Skeletal muscle tissue (tissue), 4 donors: ENCODE data around the gene GDNF. TPM values are rescaled to one million over a fixed set of nuclear protein-coding genes. Genes with fewer than 3 reads are reported as not detected.
"Not testable (repeated sequence)": the region's sequence is repeated elsewhere in the genome, so short reads cannot be mapped to it uniquely, and the experiment has no call there.

Experiments
- H3K27ac ChIP-seq: one replicate; pipeline ENCODE4 v1.7.0; 2013; ENCODE audit warnings: mild to moderate bottlenecking, low read depth, low read length, inconsistent platforms
- H3K27me3 ChIP-seq, 3 donors: one replicate each; pipeline ENCODE4 v1.7.0; 2013; ENCODE audit warnings: low read length in 3 of 3; ENCODE audit not compliant: control insufficient read depth in 3 of 3, insufficient read depth in 3 of 3
- H3K36me3 ChIP-seq, 3 donors: one replicate each; pipeline ENCODE4 v1.7.0; 2013; ENCODE audit warnings: low read length in 3 of 3; ENCODE audit not compliant: control insufficient read depth in 3 of 3, insufficient read depth in 3 of 3
- H3K4me1 ChIP-seq, 3 donors: one replicate each; pipeline ENCODE4 v1.7.0; 2013; ENCODE audit warnings: low read length in 3 of 3, mild to moderate bottlenecking in 3 of 3; ENCODE audit not compliant: control insufficient read depth in 3 of 3, insufficient read depth in 3 of 3
- H3K4me3 ChIP-seq, 3 donors: one replicate each; pipeline ENCODE4 v1.7.0; 2013; ENCODE audit warnings: low read length in 3 of 3
- H3K9ac ChIP-seq, 3 donors: one replicate each; pipeline ENCODE4 v1.7.0; 2013; ENCODE audit warnings: low read length in 3 of 3, mild to moderate bottlenecking in 3 of 3, moderate library complexity in 2 of 3, low read depth in 1 of 3
- H3K9me3 ChIP-seq, 3 donors: one replicate each; pipeline ENCODE4 v1.7.0; 2013; ENCODE audit warnings: low read length in 3 of 3; ENCODE audit not compliant: control insufficient read depth in 3 of 3
- total RNA-seq: library from RNA; depleted of rRNA; stranded (reverse); fragments of >200 nt; gene quantifications from one replicate; pipeline ENCODE4 v1.2.3, GENCODE V29; 2014
- donor health status: Osteomylitis.

The GDNF gene
- total RNA-seq, 1 donor from 2014 or later, result 0.52 TPM

- H3K4me3 ChIP-seq, result no peak overlapping the region
- no peaks in the 10 kb centered on the region for H3K27me3 ChIP-seq
- H3K36me3 ChIP-seq, result no peaks in the 10 kb centered on the region
- H3K4me1 ChIP-seq, result no peaks in the 10 kb centered on the region
- no peak overlapping the region for H3K9ac ChIP-seq
- no peaks in the 10 kb centered on the region for H3K9me3 ChIP-seq
- H3K27ac ChIP-seq, result no peak overlapping the region
These were observed 31.4 kb upstream of the GDNF start for GRCh38 chr5:37871023-37871815.

GRCh38 chr5:37869216-37869615 is 29.4 kb upstream of the GDNF start:
- Histone ChIP-seq H3K9me3 (no peaks in the 10 kb centered on the region), H3K9ac (no peak overlapping the region), H3K4me3 (no peak overlapping the region), H3K27me3 (no peaks in the 10 kb centered on the region), H3K36me3 (no peaks in the 10 kb centered on the region), H3K4me1 (no peaks in the 10 kb centered on the region), H3K27ac (no peak overlapping the region)

- no peaks in the 10 kb centered on the region for H3K4me1 ChIP-seq
- no peak overlapping the region for H3K9ac ChIP-seq
- H3K9me3 ChIP-seq, result no peaks in the 10 kb centered on the region
- no peaks in the 10 kb centered on the region for H3K27me3 ChIP-seq
- no peaks in the 10 kb centered on the region for H3K36me3 ChIP-seq
- H3K4me3 ChIP-seq, result no peak overlapping the region
- no peak overlapping the region for H3K27ac ChIP-seq
These were observed 27.8 kb upstream of the GDNF start for GRCh38 chr5:37867654-37868053.

- H3K27ac ChIP-seq, H3K4me1 ChIP-seq, H3K9me3 ChIP-seq, H3K4me3 ChIP-seq, H3K36me3 ChIP-seq, H3K9ac ChIP-seq, H3K27me3 ChIP-seq: not testable (repeated sequence)
These were observed 23.1 kb upstream of the GDNF start for GRCh38 chr5:37862907-37863306.

- no peak overlapping the region for H3K9ac ChIP-seq
- H3K27me3 ChIP-seq, result no peaks in the 10 kb centered on the region
- no peaks in the 10 kb centered on the region for H3K9me3 ChIP-seq
- no peak overlapping the region for H3K4me3 ChIP-seq
- no peaks in the 10 kb centered on the region for H3K4me1 ChIP-seq
- no peaks in the 10 kb centered on the region for H3K36me3 ChIP-seq
- H3K27ac ChIP-seq, result no peak overlapping the region
These were observed 20.4 kb upstream of the GDNF start for GRCh38 chr5:37860206-37860605.

- H3K9ac ChIP-seq, result no peak overlapping the region
- no peak overlapping the region for H3K27ac ChIP-seq
- H3K27me3 ChIP-seq, result no peaks in the 10 kb centered on the region
- H3K4me3 ChIP-seq, result no peak overlapping the region
- no peaks in the 10 kb centered on the region for H3K4me1 ChIP-seq
- no peaks in the 10 kb centered on the region for H3K9me3 ChIP-seq
- no peaks in the 10 kb centered on the region for H3K36me3 ChIP-seq
These were observed 20.0 kb upstream of the GDNF start for GRCh38 chr5:37859805-37860204.

GRCh38 chr5:37858250-37858649 is 18.4 kb upstream of the GDNF start:
- no peak overlapping the region for H3K4me3 ChIP-seq
- no peaks in the 10 kb centered on the region for H3K9me3 ChIP-seq
- no peaks in the 10 kb centered on the region for H3K36me3 ChIP-seq
- H3K27ac ChIP-seq, result no peak overlapping the region
- H3K27me3 ChIP-seq, result no peaks in the 10 kb centered on the region
- no peaks in the 10 kb centered on the region for H3K4me1 ChIP-seq
- H3K9ac ChIP-seq, result no peak overlapping the region

GRCh38 chr5:37857696-37858095 is 17.9 kb upstream of the GDNF start:
- Histone ChIP-seq H3K4me1 (no peaks in the 10 kb centered on the region), H3K36me3 (no peaks in the 10 kb centered on the region), H3K27ac (no peak overlapping the region), H3K9me3 (no peaks in the 10 kb centered on the region), H3K9ac (no peak overlapping the region), H3K4me3 (no peak overlapping the region), H3K27me3 (no peaks in the 10 kb centered on the region)

- Histone ChIP-seq H3K4me1 (no peaks in the 10 kb centered on the region), H3K9ac (no peak overlapping the region), H3K27ac (no peak overlapping the region), H3K27me3 (no peaks in the 10 kb centered on the region), H3K36me3 (no peaks in the 10 kb centered on the region), H3K9me3 (no peaks in the 10 kb centered on the region), H3K4me3 (no peak overlapping the region)
These were observed 15.6 kb upstream of the GDNF start for GRCh38 chr5:37855438-37855837.

- Histone ChIP-seq H3K4me3 (no peak overlapping the region), H3K27me3 (no peaks in the 10 kb centered on the region), H3K4me1 (peaks cover 0 to 7% (median 0%) of the 10 kb centered on the region in 3 donors)
These were observed 11.5 kb upstream of the GDNF start for GRCh38 chr5:37851305-37851704.

More at GRCh38 chr5:37851305-37851704, 11.5 kb upstream of the GDNF start:
- H3K9ac ChIP-seq, result no peak overlapping the region
- H3K27ac ChIP-seq, result no peak overlapping the region
- no peaks in the 10 kb centered on the region for H3K9me3 ChIP-seq
- H3K36me3 ChIP-seq, result no peaks in the 10 kb centered on the region
